ENCODE measurements around the gene SLC6A16. TPM values are rescaled to one million over a fixed set of nuclear protein-coding genes. Genes with fewer than 3 reads are reported as not detected.
A peak's percentile ranks its signal among the peaks of the same experiment; 100 is the strongest.

Gene SLC6A16
- total and polyA plus RNA-seq, 2 of the 8 experiments (the other 6 are each of a cell fraction or from before 2014, with no cell fraction given): 1.1 to 1.5 TPM

GRCh38 chr19:49271080-49271753 is 53.8 kb downstream of the SLC6A16 start:
- Histone ChIP-seq H4K5ac (ENCODE audit: insufficient read length, low read depth, low read length) (no peak overlapping the region), H3K4ac (replicated peaks; ENCODE audit: insufficient read length, low read depth, low read length) (no peak overlapping the region), H3K9ac (replicated peaks in 1 of 4; ENCODE audit: extremely low read depth in 1 of 4, low read depth in 3 of 4, low read length in 3 of 4) (no peak overlapping the region), H3K27ac (ENCODE audit: low read depth, low read length) (no peak overlapping the region), H2AK5ac (ENCODE audit: low read depth, low read length) (no peak overlapping the region), H3K4me2 (ENCODE audit: insufficient read depth in 1 of 2, low read depth in 2 of 2, low read length in 2 of 2) (no peak overlapping the region), H3K9me3 (ENCODE audit: insufficient read depth in 2 of 2, low read depth in 1 of 2, low read length in 1 of 2) (peaks cover 8 to 11% of the 10 kb centered on the region in 2 experiments), H4K91ac (replicated peaks; ENCODE audit: insufficient read length, low read length) (no peak overlapping the region), H3K79me2 (ENCODE audit: control insufficient read depth in 1 of 2, insufficient read depth in 2 of 2, low read length in 2 of 2) (no peaks in the 10 kb centered on the region), H3K18ac (ENCODE audit: extremely low read depth, low read length) (no peak overlapping the region), H3K36me3 (ENCODE audit: control insufficient read depth in 2 of 4, insufficient read depth in 4 of 4, low read length in 3 of 4) (no peaks in the 10 kb centered on the region), H4K8ac (ENCODE audit: extremely low read depth, insufficient read depth, low read length) (no peak overlapping the region), H2BK12ac (ENCODE audit: low read depth, low read length) (no peak overlapping the region), H2BK120ac (replicated peaks; ENCODE audit: low read depth, low read length) (no peak overlapping the region), H4K20me1 (replicated peaks in 1 of 2; ENCODE audit: control insufficient read depth in 1 of 2, insufficient read depth in 2 of 2, low read length in 2 of 2) (no peaks in the 10 kb centered on the region), H3K4me3 (ENCODE audit: extremely low read depth in 1 of 4, insufficient read depth in 2 of 4, low read depth in 3 of 4, low read length in 4 of 4) (no peak overlapping the region), H3K14ac (ENCODE audit: insufficient read length) (no peak overlapping the region), H2BK5ac (ENCODE audit: low read depth, low read length) (no peak overlapping the region), H2BK15ac (ENCODE audit: low read length) (no peak overlapping the region), H3K79me1 (ENCODE audit: low read depth, low read length) (no peaks in the 10 kb centered on the region), H3K56ac (replicated peaks; ENCODE audit: insufficient read length, low read depth, low read length) (no peak overlapping the region), H3K4me1 (replicated peaks in 1 of 4; ENCODE audit: control insufficient read depth in 3 of 4, insufficient read depth in 4 of 4, low read length in 3 of 4) (no peaks in the 10 kb centered on the region), H3K23ac (ENCODE audit: insufficient read length) (no peak overlapping the region), H2AFZ (ENCODE audit: low read length) (no peak overlapping the region), H2BK20ac (ENCODE audit: low read length) (no peak overlapping the region), H3K27me3 (replicated peaks in 1 of 4; ENCODE audit: control insufficient read depth in 3 of 4, extremely low read depth in 1 of 4, insufficient read depth in 3 of 4, low read length in 3 of 4) (no peaks in the 10 kb centered on the region), H3K23me2 (ENCODE audit: low read depth, low read length) (no peaks in the 10 kb centered on the region)
- ChIA-PET CTCF (ENCODE audit: partially characterized antibody) (no interaction called here), POLR2A (ENCODE audit: partially characterized antibody) (no interaction called here)
- FAIRE-seq: no peak
- peak in 1 of 2 experiments; percentile 13 for DNase-seq (ENCODE audit: low read depth in 1 of 2, low spot score in 2 of 2)
- 87% methylated on average over 4 of the region's 4 CpGs; no CpG with 5 or more reads in 1 of the 2 experiments for WGBS, 2 experiments (ENCODE audit: extremely low coverage in 1 of 2, insufficient coverage in 1 of 2, insufficient read length in 1 of 2, insufficient replicate concordance in 2 of 2, low coverage in 1 of 2, low lambda C conversion rate in 2 of 2, missing lambda C conversion rate in 1 of 2)
- no peak for TF ChIP-seq SIN3A (conservative IDR thresholded peaks at IDR 0.05 in 1 of 2, IDR thresholded peaks at IDR 0.05 in 1 of 2; ENCODE audit: low read depth in 1 of 2, low read length in 2 of 2)
- no peak for TF ChIP-seq JUND (IDR thresholded peaks at IDR 0.05; ENCODE audit: low read length)
- no peak for TF ChIP-seq YY1 (IDR thresholded peaks at IDR 0.05; ENCODE audit: low read depth, low read length)
- TF ChIP-seq ATF2 (IDR thresholded peaks at IDR 0.05; ENCODE audit: low read length): no peak
- no peak for TF ChIP-seq USF2 (IDR thresholded peaks at IDR 0.05; ENCODE audit: low read length)
- TF ChIP-seq MAFK (IDR thresholded peaks at IDR 0.05; ENCODE audit: low read depth, low read length): no peak
- TF ChIP-seq POLR2A (IDR thresholded peaks at IDR 0.05; ENCODE audit: control extremely low read depth in 1 of 2, low read depth in 2 of 2, low read length in 2 of 2): no peak
- no peak for TF ChIP-seq EZH2 (IDR thresholded peaks at IDR 0.05; ENCODE audit: low read depth, low read length, severe bottlenecking)
- no peak for TF ChIP-seq CEBPB (IDR thresholded peaks at IDR 0.05; ENCODE audit: low read depth, low read length)
- no peak for TF ChIP-seq TCF12 (IDR thresholded peaks at IDR 0.05; ENCODE audit: low read depth, low read length)
- no peak for TF ChIP-seq EGR1 (IDR thresholded peaks at IDR 0.05; ENCODE audit: borderline replicate concordance, low read depth, low read length)

Measured in H1 (cell line).